Keratinocyte (primary cell): ENCODE data around the gene ENO4. TPM values are rescaled to one million over a fixed set of nuclear protein-coding genes. Genes with fewer than 3 reads are reported as not detected.

Experiments
- DNase-seq: peaks from one replicate; pipeline ENCODE4 v3.0.0-alpha.2; 2011; ENCODE audit warnings: low read depth, missing footprints, low spot score
- FAIRE-seq: peaks from 2 replicates; lab custom pipeline; 2011; peaks lifted over from hg19 to GRCh38; lab: Jason Lieb, UNC
- H2AFZ ChIP-seq: 2 replicates; pipeline ENCODE4 v1.6.0; 2012; ENCODE audit warnings: low read length, control low read depth, inconsistent platforms; ENCODE audit not compliant: control insufficient read depth
- H3K27ac ChIP-seq: 2 replicates; pipeline ENCODE4 v1.5.1; 2011; ENCODE audit warnings: low read length; ENCODE audit not compliant: control insufficient read depth, insufficient read depth
- H3K27me3 ChIP-seq: 3 replicates; pipeline ENCODE4 v1.6.0; 2011; ENCODE audit warnings: low read length; ENCODE audit not compliant: control insufficient read depth, insufficient read depth; ENCODE audit errors: extremely low read depth
- H3K36me3 ChIP-seq, 2 experiments: 2 replicates in 1 of 2; 3 replicates in 1 of 2; pipeline ENCODE4 v1.5.1; 2011; ENCODE audit warnings: low read length in 2 of 2, mild to moderate bottlenecking in 1 of 2; ENCODE audit not compliant: control insufficient read depth in 2 of 2, insufficient read depth in 2 of 2; ENCODE audit errors: extremely low read depth in 1 of 2
- H3K4me1 ChIP-seq: 3 replicates; pipeline ENCODE4 v1.5.1; 2011; ENCODE audit warnings: low read length; ENCODE audit not compliant: control insufficient read depth, insufficient read depth; ENCODE audit errors: extremely low read depth
- H3K4me2 ChIP-seq: 3 replicates; pipeline ENCODE4 v1.6.0; 2011; ENCODE audit warnings: low read depth, low read length; ENCODE audit not compliant: control insufficient read depth, insufficient read depth; ENCODE audit errors: extremely low read depth
- H3K4me3 ChIP-seq, 3 experiments: fragments of 200-600 bp in 1 of 3; sonication (generic) in 1 of 3; 2 replicates in 2 of 3; 3 replicates in 1 of 3; pipeline ENCODE4 v1.5.1; 2011 to 2016; ENCODE audit warnings: low read length in 3 of 3, mild to moderate bottlenecking in 3 of 3, control low read depth in 2 of 3, inconsistent platforms in 1 of 3, low read depth in 1 of 3, mixed read lengths in 1 of 3, mixed run types in 1 of 3, moderate library complexity in 1 of 3; ENCODE audit not compliant: control insufficient read depth in 2 of 3, insufficient read depth in 2 of 3; ENCODE audit errors: extremely low read depth in 1 of 3
- H3K79me2 ChIP-seq: 2 replicates; pipeline ENCODE4 v1.6.0; 2012; ENCODE audit warnings: low read length; ENCODE audit not compliant: control insufficient read depth, insufficient read depth
- H3K9ac ChIP-seq: 3 replicates; pipeline ENCODE4 v1.6.0; 2011; ENCODE audit warnings: low read length; ENCODE audit not compliant: control insufficient read depth, insufficient read depth; ENCODE audit errors: extremely low read depth
- H3K9me1 ChIP-seq: 3 replicates; pipeline ENCODE4 v1.6.0; 2011; ENCODE audit warnings: low read length; ENCODE audit not compliant: control insufficient read depth, insufficient read depth; ENCODE audit errors: extremely low read depth
- H3K9me3 ChIP-seq: 2 replicates; pipeline ENCODE4 v1.5.1; 2012; ENCODE audit warnings: low read depth, low read length; ENCODE audit not compliant: control insufficient read depth
- H4K20me1 ChIP-seq: 3 replicates; pipeline ENCODE4 v1.6.0; 2011; ENCODE audit warnings: low read length; ENCODE audit not compliant: control insufficient read depth, insufficient read depth; ENCODE audit errors: extremely low read depth
- CTCF ChIP-seq, 3 experiments: IDR thresholded peaks in 1 of 3; conservative IDR thresholded peaks in 1 of 3; optimal IDR thresholded peaks in 1 of 3; 2 replicates in 2 of 3; 3 replicates in 1 of 3; pipeline versions ENCODE3 to v1.5.1; 2011; ENCODE audit warnings: low read length in 3 of 3, mild to moderate bottlenecking in 3 of 3, moderate library complexity in 2 of 3, control low read depth in 1 of 3, inconsistent platforms in 1 of 3; ENCODE audit not compliant: insufficient read depth in 2 of 3; ENCODE audit errors: extremely low read depth in 1 of 3
- EZH2 ChIP-seq: IDR thresholded peaks from one replicate; pipeline ENCODE4 v1.6.1; 2012; ENCODE audit warnings: inconsistent platforms, mild to moderate bottlenecking, low read length, moderate library complexity
- dilution Hi-C: fragments of 300-500 bp; cut with MboI; formaldehyde crosslinking; loops from one replicate; pipeline ENCODE4 v1.7.0; 2020; ENCODE audit warnings: low sequenced_read_pairs; ENCODE audit not compliant: extremely low pct_ligation_motif_present
- polyA plus RNA-seq, 5 experiments: library from polyadenylated mRNA; depleted of rRNA in 3 of 5; stranded (reverse) in 3 of 5; stranded (forward) in 1 of 5; unstranded in 1 of 5; fragments of >200 nt; gene quantifications; 1 replicate in 1 of 5; 2 replicates in 3 of 5; 3 replicates in 1 of 5; pipeline versions ENCODE4 v1.2.1 to v1.2.3, GENCODE V29; 2011 to 2012; ENCODE audit warnings: missing spikeins in 2 of 5, low read depth in 1 of 5, low replicate concordance in 1 of 5

Gene ENO4
- polyA plus RNA-seq, 1 donor (not counting 4 experiments of a cell fraction or from before 2014, with no cell fraction given): 0.35 TPM

DNA sequence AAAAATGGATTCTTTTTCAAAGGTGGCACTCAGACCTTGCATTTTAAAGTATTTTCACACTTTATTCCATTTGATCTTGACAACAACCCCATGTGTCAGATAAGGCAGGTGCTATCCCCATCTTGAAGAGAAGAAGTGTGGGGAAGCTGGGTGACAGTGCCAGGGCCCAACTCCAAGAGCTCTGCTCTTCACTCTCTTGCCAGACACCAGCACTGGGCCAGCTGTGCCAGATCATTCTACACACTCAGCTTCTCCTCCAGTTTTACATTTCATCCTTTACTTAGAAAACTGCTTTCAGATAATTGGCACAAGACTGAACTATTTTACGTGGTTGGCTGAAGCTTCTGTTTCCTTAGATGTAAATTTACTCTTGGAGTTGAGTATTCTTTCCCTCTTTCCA is 64.4 kb downstream of the ENO4 start:
- no peak overlapping the region for H3K4me3 ChIP-seq
- no peaks in the 10 kb centered on the region for H3K79me2 ChIP-seq
- H3K36me3 ChIP-seq: peaks cover 3 to 9% of the 10 kb centered on the region in 2 experiments
- DNase-seq (no peak), FAIRE-seq (no peak)
- H3K27me3 ChIP-seq: no peaks in the 10 kb centered on the region
- no peaks in the 10 kb centered on the region for H3K9me3 ChIP-seq
- H3K9ac ChIP-seq: no peak overlapping the region
- H2AFZ ChIP-seq: no peak overlapping the region
- H3K9me1 ChIP-seq: no peaks in the 10 kb centered on the region
- no peak overlapping the region for H3K4me2 ChIP-seq
- TF ChIP-seq EZH2 (no peak), CTCF (optimal IDR thresholded peaks at IDR 0.05 in 1 of 3, IDR thresholded peaks at IDR 0.05 in 1 of 3, conservative IDR thresholded peaks at IDR 0.05 in 1 of 3; ENCODE audit: extremely low read depth in 1 of 3, insufficient read depth in 2 of 3, low read length in 3 of 3) (no peak)
- H3K27ac ChIP-seq: no peak overlapping the region
- H3K4me1 ChIP-seq: no peaks in the 10 kb centered on the region
- dilution Hi-C loops: no loop called here
- no peaks in the 10 kb centered on the region for H4K20me1 ChIP-seq

DNA sequence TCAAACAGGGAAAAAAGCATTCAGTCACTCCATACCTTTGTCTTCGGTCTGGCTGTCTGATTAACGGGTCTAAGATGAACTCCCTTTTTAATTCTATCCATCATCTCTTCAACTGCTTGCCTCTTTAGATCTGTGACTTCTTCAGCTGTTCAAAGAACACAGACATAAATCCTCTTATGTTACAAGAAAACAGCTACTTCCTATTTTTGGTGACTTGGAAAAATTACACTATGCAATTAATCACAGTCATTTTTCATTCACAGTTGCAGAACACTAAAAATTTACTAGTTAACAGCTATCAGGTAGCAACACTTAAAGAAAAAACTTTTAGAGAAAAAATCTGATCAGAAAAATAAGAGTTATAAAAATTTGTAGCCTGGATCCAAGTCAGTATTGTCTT is 66.0 kb downstream of the ENO4 start:
- peaks cover 7 to 14% of the 10 kb centered on the region in 2 experiments for H3K36me3 ChIP-seq
- no peak overlapping the region for H3K9ac ChIP-seq
- no peaks in the 10 kb centered on the region for H3K9me1 ChIP-seq
- DNase-seq: no peak
- no peaks in the 10 kb centered on the region for H3K79me2 ChIP-seq
- H3K27ac ChIP-seq: no peak overlapping the region
- no peaks in the 10 kb centered on the region for H3K9me3 ChIP-seq
- no peak for TF ChIP-seq CTCF (optimal IDR thresholded peaks at IDR 0.05 in 1 of 3, IDR thresholded peaks at IDR 0.05 in 1 of 3, conservative IDR thresholded peaks at IDR 0.05 in 1 of 3; ENCODE audit: extremely low read depth in 1 of 3, insufficient read depth in 2 of 3, low read length in 3 of 3)
- no peak for TF ChIP-seq EZH2
- H4K20me1 ChIP-seq: no peaks in the 10 kb centered on the region
- dilution Hi-C loops: no loop called here
- no peak overlapping the region for H3K4me3 ChIP-seq
- H3K4me1 ChIP-seq: no peaks in the 10 kb centered on the region
- FAIRE-seq: no peak
- H3K4me2 ChIP-seq: no peak overlapping the region
- H3K27me3 ChIP-seq: no peaks in the 10 kb centered on the region
- H2AFZ ChIP-seq: no peak overlapping the region
